MCF 10A (cell line): ENCODE results near the gene PREB. TPM values are rescaled to one million over a fixed set of nuclear protein-coding genes. Genes with fewer than 3 reads are reported as not detected.

Source experiments
- BruUV-seq: library from RNA; stranded (reverse); fragments of 400-500 nt; replicated peaks from 2 replicates; lab custom pipeline; 2021; lab: Mats Ljungman, UMichigan
- CTCF ChIA-PET: fragments of 300-600 bp; sonication (Branson Sonifier 250); formaldehyde crosslinking; extraction: SDS; loops from one replicate; lab custom pipeline; 2021; ENCODE audit warnings: antibody characterized with exemption, inconsistent platforms; lab: Yijun Ruan, JAX
- POLR2A ChIA-PET: fragments of 300-600, 350-650 bp; sonication (Branson Sonifier 250); formaldehyde crosslinking; extraction: SDS; loops from one replicate; lab custom pipeline; 2020; ENCODE audit warnings: antibody characterized with exemption, inconsistent platforms; lab: Yijun Ruan, JAX
- DNase-seq: peaks from one replicate; pipeline ENCODE4 v3.0.0-alpha.2; 2018; ENCODE audit not compliant: unreplicated experiment
- H3K27ac Mint-ChIP-seq: one replicate; pipeline ENCODE4 v1.8.0; 2022; ENCODE audit warnings: mild to moderate bottlenecking, low read depth, mixed read lengths; ENCODE audit not compliant: unreplicated experiment
- H3K27me3 Mint-ChIP-seq: one replicate; pipeline ENCODE4 v1.8.0; 2022; ENCODE audit warnings: mixed read lengths; ENCODE audit not compliant: insufficient read depth, unreplicated experiment
- H3K36me3 Mint-ChIP-seq: one replicate; pipeline ENCODE4 v1.8.0; 2022; ENCODE audit warnings: mild to moderate bottlenecking, moderate library complexity, mixed read lengths; ENCODE audit not compliant: insufficient read depth, unreplicated experiment
- H3K4me1 Mint-ChIP-seq: one replicate; pipeline ENCODE4 v1.8.0; 2022; ENCODE audit warnings: mixed read lengths; ENCODE audit not compliant: insufficient read depth, unreplicated experiment
- H3K4me3 Mint-ChIP-seq: one replicate; pipeline ENCODE4 v1.8.0; 2022; ENCODE audit warnings: mild to moderate bottlenecking, moderate library complexity, mixed read lengths; ENCODE audit not compliant: unreplicated experiment
- H3K9me3 Mint-ChIP-seq: one replicate; pipeline ENCODE4 v1.8.0; 2022; ENCODE audit warnings: mixed read lengths; ENCODE audit not compliant: unreplicated experiment
- intact Hi-C: fragments of 100-400 bp; cut with micrococcal nuclease; formaldehyde crosslinking; loops from 2 replicates; pipeline ENCODE4 v1.14.1; 2022
- total RNA-seq: library from RNA; stranded (reverse); gene quantifications from 2 replicates; pipeline ENCODE4 v1.2.3, GENCODE V29; 2022
- TF ChIP-seq, protein P1 (sequence below): fragments of 200-600 bp; IDR thresholded peaks from one replicate; pipeline ENCODE4 v1.8.0; 2022; ENCODE audit warnings: antibody characterized with exemption, mild to moderate bottlenecking; ENCODE audit not compliant: unreplicated experiment

PREB gene
- total RNA-seq, 1 experiment from 2014 or later: 68.5 TPM

- Mint-ChIP-seq H3K36me3 (no peaks in the 10 kb centered on the region), H3K27me3 (no peaks in the 10 kb centered on the region), H3K4me3 (no peak overlapping the region), H3K9me3 (no peaks in the 10 kb centered on the region), H3K27ac (no peak overlapping the region), H3K4me1 (no peaks in the 10 kb centered on the region)
- no TSS peak for BruUV-seq
- intact Hi-C loops: no loop called here
- TF ChIP-seq, protein P1, sequence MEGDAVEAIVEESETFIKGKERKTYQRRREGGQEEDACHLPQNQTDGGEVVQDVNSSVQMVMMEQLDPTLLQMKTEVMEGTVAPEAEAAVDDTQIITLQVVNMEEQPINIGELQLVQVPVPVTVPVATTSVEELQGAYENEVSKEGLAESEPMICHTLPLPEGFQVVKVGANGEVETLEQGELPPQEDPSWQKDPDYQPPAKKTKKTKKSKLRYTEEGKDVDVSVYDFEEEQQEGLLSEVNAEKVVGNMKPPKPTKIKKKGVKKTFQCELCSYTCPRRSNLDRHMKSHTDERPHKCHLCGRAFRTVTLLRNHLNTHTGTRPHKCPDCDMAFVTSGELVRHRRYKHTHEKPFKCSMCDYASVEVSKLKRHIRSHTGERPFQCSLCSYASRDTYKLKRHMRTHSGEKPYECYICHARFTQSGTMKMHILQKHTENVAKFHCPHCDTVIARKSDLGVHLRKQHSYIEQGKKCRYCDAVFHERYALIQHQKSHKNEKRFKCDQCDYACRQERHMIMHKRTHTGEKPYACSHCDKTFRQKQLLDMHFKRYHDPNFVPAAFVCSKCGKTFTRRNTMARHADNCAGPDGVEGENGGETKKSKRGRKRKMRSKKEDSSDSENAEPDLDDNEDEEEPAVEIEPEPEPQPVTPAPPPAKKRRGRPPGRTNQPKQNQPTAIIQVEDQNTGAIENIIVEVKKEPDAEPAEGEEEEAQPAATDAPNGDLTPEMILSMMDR: no peak
- ChIA-PET CTCF (interaction anchor here (0.6 to 1.6 kb wide), 8 partner anchors 9 to 412 kb away, joined by 3 to 7 read pairs (median 4); no protein-coding TSS in a partner anchor), POLR2A (no interaction called here)
- no peak for DNase-seq
Measured at GRCh38 chr2:27089111-27089954, 45.1 kb downstream of the PREB start.

GRCh38 chr2:27088634-27089033 is 45.8 kb downstream of the PREB start:
- H3K4me1 Mint-ChIP-seq: no peaks in the 10 kb centered on the region
- H3K4me3 Mint-ChIP-seq: no peak overlapping the region
- intact Hi-C loops: no loop called here
- no TSS peak for BruUV-seq
- DNase-seq: no peak
- no peaks in the 10 kb centered on the region for H3K9me3 Mint-ChIP-seq
- H3K36me3 Mint-ChIP-seq: no peaks in the 10 kb centered on the region
- ChIA-PET POLR2A (interaction anchor here (2.1 kb wide), 1 partner anchor 17 kb away, joined by 8 read pairs; the partner anchor contains the start of gene OST4), CTCF (interaction anchor here (0.7 to 2.0 kb wide), 6 partner anchors 8 to 215 kb away, joined by 3 to 22 read pairs (median 3); no protein-coding TSS in a partner anchor)
- TF ChIP-seq, protein P1: no peak
- H3K27ac Mint-ChIP-seq: no peak overlapping the region
- H3K27me3 Mint-ChIP-seq: no peaks in the 10 kb centered on the region

DNA sequence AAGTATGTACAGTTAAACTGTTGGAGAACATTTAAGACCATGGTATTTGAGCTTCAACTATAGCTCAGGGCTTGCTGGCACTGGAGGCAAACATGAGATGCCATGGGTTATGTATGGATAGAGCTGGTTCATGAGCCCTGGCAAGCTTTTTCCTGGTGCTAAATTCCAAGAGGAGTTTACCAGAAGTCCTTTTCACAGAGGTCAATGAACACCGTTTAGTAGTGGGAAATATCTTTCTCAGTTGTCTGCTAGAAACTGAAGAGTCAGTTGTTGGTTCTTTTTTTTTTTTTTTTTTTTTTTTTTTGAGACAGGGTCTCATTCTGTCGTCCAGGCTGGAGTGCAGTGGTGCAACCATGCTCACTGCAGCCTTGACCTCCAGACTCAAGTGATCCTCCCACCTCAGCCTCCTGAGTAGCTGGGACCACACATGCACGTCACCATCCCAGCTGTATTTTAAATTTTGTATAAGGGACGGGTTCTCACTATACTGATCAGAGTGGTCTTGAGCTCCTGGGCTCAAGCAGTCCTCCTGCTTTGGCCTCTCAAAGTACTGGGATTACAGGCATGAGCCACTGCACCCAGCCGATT is 46.5 kb downstream of the PREB start:
- CTCF ChIA-PET: interaction anchor here (0.6 to 2.0 kb wide), 8 partner anchors 9 to 1234 kb away, joined by 3 to 22 read pairs (median 4); partner anchors contain the start of gene TRIM54
- Mint-ChIP-seq H3K4me3 (peak overlapping the region; percentile 75), H3K9me3 (no peaks in the 10 kb centered on the region), H3K27ac (no peak overlapping the region), H3K36me3 (no peaks in the 10 kb centered on the region), H3K4me1 (no peaks in the 10 kb centered on the region), H3K27me3 (no peaks in the 10 kb centered on the region)
- TF ChIP-seq, protein P1: no peak
- DNase-seq: no peak
- intact Hi-C loops: loop anchor here (2.0 kb wide), 1 partner anchor 37 kb away; the partner anchor contains the start of gene AGBL5
- POLR2A ChIA-PET: interaction anchor here (1.4 to 2.3 kb wide), 4 partner anchors 17 to 206 kb away, joined by 3 to 8 read pairs (median 7); partner anchors contain the start of genes AGBL5, OST4 and PREB
- no TSS peak for BruUV-seq
